Thoracic aorta (tissue), 2 donors: Measurements from ENCODE around the gene RRH. TPM values are rescaled to one million over a fixed set of nuclear protein-coding genes. Genes with fewer than 3 reads are reported as not detected.
"Not testable (repeated sequence)": the region's sequence is repeated elsewhere in the genome, so short reads cannot be mapped to it uniquely, and the experiment has no call there.

ENCODE experiments used
- ATAC-seq: fragments of 150-250 bp; one replicate; pipeline ENCODE4 v1.8.0; 2017; ENCODE audit warnings: low read depth; ENCODE audit not compliant: insufficient number of reproducible peaks, low FRiP score
- DNase-seq: peaks from one replicate; pipeline ENCODE4 v3.0.0-alpha.2; 2020; ENCODE audit warnings: low spot score
- H3K27ac ChIP-seq, 2 donors: fragments of 200-600 bp; sonication (generic); 1 replicate in 1 of 2; 2 replicates in 1 of 2; pipeline ENCODE4 v1.5.1; 2016; ENCODE audit warnings: mild to moderate bottlenecking in 2 of 2, moderate library complexity in 2 of 2
- H3K27me3 ChIP-seq: fragments of 200-600 bp; sonication (generic); replicated peaks from 2 replicates; pipeline ENCODE4 v1.6.0; 2016; ENCODE audit warnings: mild to moderate bottlenecking; ENCODE audit not compliant: insufficient read depth
- H3K36me3 ChIP-seq: fragments of 200-600 bp; sonication (generic); one replicate; pipeline ENCODE4 v1.5.1; 2016
- H3K4me1 ChIP-seq, 2 donors: fragments of 200-600 bp; sonication (generic); 1 replicate in 1 of 2; 2 replicates in 1 of 2; pipeline versions ENCODE4 v1.5.1 to v1.6.0; 2016; ENCODE audit warnings: low read depth in 2 of 2, mild to moderate bottlenecking in 1 of 2; ENCODE audit not compliant: control insufficient read depth in 1 of 2
- H3K4me3 ChIP-seq: fragments of 200-600 bp; sonication (generic); 2 replicates; pipeline ENCODE4 v1.5.1; 2016; ENCODE audit warnings: mild to moderate bottlenecking
- H3K9me3 ChIP-seq: fragments of 200-600 bp; sonication (generic); 2 replicates; pipeline ENCODE4 v1.5.1; 2016
- CTCF ChIP-seq: fragments of 200-600 bp; sonication (generic); IDR thresholded peaks from one replicate; pipeline ENCODE4 v1.5.1; 2019; ENCODE audit warnings: antibody characterized with exemption
- total RNA-seq, 2 donors: library from RNA; depleted of rRNA; stranded (reverse); fragments of >200 nt; gene quantifications; one replicate each; pipeline versions ENCODE4 v1.1.0 to v1.2.3, GENCODE V29; 2016

RRH gene
- total RNA-seq, 2 donors from 2014 or later, result 1.2 TPM; not detected in 1

GRCh38 chr4:109872950-109873656 lies 45.3 kb downstream of the RRH start:
- Histone ChIP-seq H3K36me3 (no peaks in the 10 kb centered on the region), H3K4me1 (no peaks in the 10 kb centered on the region), H3K9me3 (no peaks in the 10 kb centered on the region), H3K27ac (no peak overlapping the region), H3K27me3 (no peaks in the 10 kb centered on the region), H3K4me3 (no peak overlapping the region)
- DNase-seq (no peak), ATAC-seq (no peak)
- no peak for TF ChIP-seq CTCF

- ATAC-seq (no peak), DNase-seq (no peak)
- no peaks in the 10 kb centered on the region for H3K36me3 ChIP-seq
- no peak overlapping the region for H3K4me3 ChIP-seq
- TF ChIP-seq CTCF, result no peak
- H3K27me3 ChIP-seq, result no peaks in the 10 kb centered on the region
- H3K27ac ChIP-seq, result no peak overlapping the region
- H3K4me1 ChIP-seq, result no peaks in the 10 kb centered on the region
- H3K9me3 ChIP-seq, result no peaks in the 10 kb centered on the region
These were observed 46.2 kb downstream of the RRH start for GRCh38 chr4:109873791-109874514.

- no peak overlapping the region for H3K4me3 ChIP-seq
- H3K36me3 ChIP-seq, result no peaks in the 10 kb centered on the region
- H3K27me3 ChIP-seq, result no peaks in the 10 kb centered on the region
- no peak for TF ChIP-seq CTCF
- no peak overlapping the region for H3K27ac ChIP-seq
- no peak for ATAC-seq
- H3K9me3 ChIP-seq, result no peaks in the 10 kb centered on the region
- no peak for DNase-seq
- H3K4me1 ChIP-seq, result no peaks in the 10 kb centered on the region
These were observed 47.3 kb downstream of the RRH start for GRCh38 chr4:109875106-109875505.

GRCh38 chr4:109875553-109875952 lies 47.8 kb downstream of the RRH start:
- not testable (repeated sequence) for DNase-seq, H3K4me1 ChIP-seq, H3K27ac ChIP-seq, ATAC-seq, H3K27me3 ChIP-seq, H3K9me3 ChIP-seq, H3K4me3 ChIP-seq, H3K36me3 ChIP-seq

- Histone ChIP-seq H3K27ac (no peak overlapping the region), H3K4me1 (no peaks in the 10 kb centered on the region), H3K9me3 (no peaks in the 10 kb centered on the region), H3K36me3 (no peaks in the 10 kb centered on the region), H3K27me3 (no peaks in the 10 kb centered on the region), H3K4me3 (no peak overlapping the region)
- TF ChIP-seq CTCF, result no peak
- no peak for ATAC-seq
- no peak for DNase-seq
These were observed 49.0 kb downstream of the RRH start for GRCh38 chr4:109876634-109877265.
